ENCODE measurements around the gene PLA2G4B. TPM values are rescaled to one million over a fixed set of nuclear protein-coding genes. Genes with fewer than 3 reads are reported as not detected.
"Not testable (repeated sequence)": the region's sequence is repeated elsewhere in the genome, so short reads cannot be mapped to it uniquely, and the experiment has no call there.

The PLA2G4B gene
- total RNA-seq, 2 donors from 2014 or later: 6.9 to 10.1 TPM

- peaks cover 4% of the 10 kb centered on the region for H3K4me1 ChIP-seq (ENCODE audit: control insufficient read depth, insufficient read depth, low read length)
- no peaks in the 10 kb centered on the region for H3K9me3 ChIP-seq (ENCODE audit: control insufficient read depth, low read length)
- Mint-ChIP-seq H3K4me1 (peaks cover 5% of the 10 kb centered on the region), H3K27me3 (ENCODE audit: insufficient read depth) (peaks cover 3% of the 10 kb centered on the region), H3K36me3 (ENCODE audit: low read depth) (peaks cover 18% of the 10 kb centered on the region), H3K27ac (no peak overlapping the region), H3K4me3 (peak overlapping the region; percentile 82), H3K9me3 (no peaks in the 10 kb centered on the region)
- no peak for DNase-seq
- H3K36me3 ChIP-seq (ENCODE audit: control insufficient read depth, insufficient read depth, low read length): no peaks in the 10 kb centered on the region
- no peaks in the 10 kb centered on the region for H3K27me3 ChIP-seq (ENCODE audit: control insufficient read depth, insufficient read depth, low read length, poor library complexity, severe bottlenecking)
- H3K4me3 ChIP-seq (ENCODE audit: low read length): peak overlapping the region; percentile 94
- no peak for TF ChIP-seq CTCF (conservative IDR thresholded peaks at IDR 0.05)
- peak overlapping the region; percentile 90 for H3K9ac ChIP-seq (ENCODE audit: extremely low read depth, low read length, poor library complexity, severe bottlenecking)
- WGBS, 2 experiments (ENCODE audit: insufficient coverage in 1 of 2, insufficient read length in 1 of 2): 42 to 52% methylated on average over 6 of the region's 6 CpGs
- H3K27ac ChIP-seq (ENCODE audit: low read depth, low read length): no peak overlapping the region
Measured at GRCh38 chr15:41828807-41829141, 9.9 kb upstream of the PLA2G4B start.

GRCh38 chr15:41829959-41830646 lies 8.5 kb upstream of the PLA2G4B start:
- WGBS, 2 experiments (ENCODE audit: insufficient coverage in 1 of 2, insufficient read length in 1 of 2): 92 to 97% methylated on average over 6 to 13 of the region's 13 CpGs
- no peaks in the 10 kb centered on the region for H3K9me3 Mint-ChIP-seq
- H3K4me3 ChIP-seq (ENCODE audit: low read length): no peak overlapping the region
- H3K36me3 ChIP-seq (ENCODE audit: control insufficient read depth, insufficient read depth, low read length): no peaks in the 10 kb centered on the region
- DNase-seq: no peak
- H3K27ac ChIP-seq (ENCODE audit: low read depth, low read length): no peak overlapping the region
- H3K27me3 Mint-ChIP-seq (ENCODE audit: insufficient read depth): peaks cover 3% of the 10 kb centered on the region
- H3K4me1 ChIP-seq (ENCODE audit: control insufficient read depth, insufficient read depth, low read length): peaks cover 4% of the 10 kb centered on the region
- H3K9ac ChIP-seq (ENCODE audit: extremely low read depth, low read length, poor library complexity, severe bottlenecking): no peak overlapping the region
- H3K27ac Mint-ChIP-seq: no peak overlapping the region
- no peaks in the 10 kb centered on the region for H3K9me3 ChIP-seq (ENCODE audit: control insufficient read depth, low read length)
- TF ChIP-seq CTCF (conservative IDR thresholded peaks at IDR 0.05): no peak
- H3K36me3 Mint-ChIP-seq (ENCODE audit: low read depth): peaks cover 10% of the 10 kb centered on the region
- H3K4me1 Mint-ChIP-seq: peaks cover 5% of the 10 kb centered on the region
- H3K27me3 ChIP-seq (ENCODE audit: control insufficient read depth, insufficient read depth, low read length, poor library complexity, severe bottlenecking): no peaks in the 10 kb centered on the region
- H3K4me3 Mint-ChIP-seq: no peak overlapping the region

- not testable (repeated sequence) for H3K4me1 Mint-ChIP-seq; H3K27ac ChIP-seq (ENCODE audit: low read depth, low read length); H3K27me3 ChIP-seq (ENCODE audit: control insufficient read depth, insufficient read depth, low read length, poor library complexity, severe bottlenecking); H3K36me3 ChIP-seq (ENCODE audit: control insufficient read depth, insufficient read depth, low read length); H3K9me3 ChIP-seq (ENCODE audit: control insufficient read depth, low read length); DNase-seq; H3K9ac ChIP-seq (ENCODE audit: extremely low read depth, low read length, poor library complexity, severe bottlenecking); H3K9me3 Mint-ChIP-seq; H3K4me1 ChIP-seq (ENCODE audit: control insufficient read depth, insufficient read depth, low read length); H3K27me3 Mint-ChIP-seq (ENCODE audit: insufficient read depth); H3K4me3 ChIP-seq (ENCODE audit: low read length); H3K27ac Mint-ChIP-seq; H3K4me3 Mint-ChIP-seq
- peaks cover 10% of the 10 kb centered on the region for H3K36me3 Mint-ChIP-seq (ENCODE audit: low read depth)
- 90 to 91% methylated on average over 2 to 4 of the region's 4 CpGs for WGBS, 2 experiments (ENCODE audit: insufficient coverage in 1 of 2, insufficient read length in 1 of 2)
Measured at GRCh38 chr15:41831291-41831690, 7.4 kb upstream of the PLA2G4B start.

GRCh38 chr15:41832208-41832607 lies 6.4 kb upstream of the PLA2G4B start:
- Histone ChIP-seq H3K27ac (ENCODE audit: low read depth, low read length) (no peak overlapping the region), H3K4me1 (ENCODE audit: control insufficient read depth, insufficient read depth, low read length) (peaks cover 4% of the 10 kb centered on the region), H3K4me3 (ENCODE audit: low read length) (no peak overlapping the region), H3K27me3 (ENCODE audit: control insufficient read depth, insufficient read depth, low read length, poor library complexity, severe bottlenecking) (no peaks in the 10 kb centered on the region), H3K9me3 (ENCODE audit: control insufficient read depth, low read length) (no peaks in the 10 kb centered on the region), H3K36me3 (ENCODE audit: control insufficient read depth, insufficient read depth, low read length) (no peaks in the 10 kb centered on the region), H3K9ac (ENCODE audit: extremely low read depth, low read length, poor library complexity, severe bottlenecking) (no peak overlapping the region)
- DNase-seq: no peak
- WGBS, 2 experiments (ENCODE audit: insufficient coverage in 1 of 2, insufficient read length in 1 of 2): 93 to 99% methylated on average over 10 of the region's 10 CpGs
- Mint-ChIP-seq H3K36me3 (ENCODE audit: low read depth) (peaks cover 15% of the 10 kb centered on the region), H3K27ac (no peak overlapping the region), H3K27me3 (ENCODE audit: insufficient read depth) (peaks cover 1% of the 10 kb centered on the region), H3K4me3 (no peak overlapping the region), H3K4me1 (peaks cover 5% of the 10 kb centered on the region), H3K9me3 (no peaks in the 10 kb centered on the region)
- no peak for TF ChIP-seq CTCF (conservative IDR thresholded peaks at IDR 0.05)
